GM12874 (cell line): ENCODE measurements around the gene APOL1.

Experiments
- CTCF ChIP-seq: IDR thresholded peaks from 2 replicates; pipeline ENCODE4 v1.5.1; 2011; ENCODE audit warnings: low read depth, mild to moderate bottlenecking, control low read depth, low read length, moderate library complexity; ENCODE audit not compliant: insufficient read depth

Gene APOL1

DNA sequence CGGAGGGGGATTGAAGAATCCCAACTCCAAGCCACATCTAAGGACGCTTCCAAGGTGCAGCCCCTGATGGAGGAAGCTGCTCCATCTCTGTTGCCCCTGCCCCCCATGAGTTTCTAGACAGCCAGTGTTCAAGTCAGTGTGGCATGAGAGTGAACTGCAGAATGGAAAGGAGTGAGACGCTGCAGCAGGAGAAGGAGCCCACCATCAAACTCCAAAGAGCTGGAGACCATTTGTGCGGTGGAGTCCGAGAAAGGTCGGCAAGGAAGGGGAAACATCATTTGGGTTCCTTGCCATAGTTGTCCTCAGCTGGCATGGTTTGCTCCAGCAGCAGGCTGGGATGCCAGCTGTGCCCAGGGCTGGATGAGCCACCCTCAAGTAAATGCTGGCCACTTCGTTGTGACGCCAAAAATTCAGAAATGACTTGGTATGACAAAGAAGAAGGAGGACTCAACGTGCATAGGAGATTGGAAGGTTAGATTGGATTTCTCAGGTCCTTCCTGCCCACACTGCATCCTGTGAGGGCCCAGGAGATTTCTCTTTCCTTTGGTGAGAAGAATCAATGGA is 30.0 kb upstream of the APOL1 start:
- no peak for TF ChIP-seq CTCF

- TF ChIP-seq CTCF: no peak
Observed at GRCh38 chr22:36223504-36223903, 29.4 kb upstream of the APOL1 start.

DNA sequence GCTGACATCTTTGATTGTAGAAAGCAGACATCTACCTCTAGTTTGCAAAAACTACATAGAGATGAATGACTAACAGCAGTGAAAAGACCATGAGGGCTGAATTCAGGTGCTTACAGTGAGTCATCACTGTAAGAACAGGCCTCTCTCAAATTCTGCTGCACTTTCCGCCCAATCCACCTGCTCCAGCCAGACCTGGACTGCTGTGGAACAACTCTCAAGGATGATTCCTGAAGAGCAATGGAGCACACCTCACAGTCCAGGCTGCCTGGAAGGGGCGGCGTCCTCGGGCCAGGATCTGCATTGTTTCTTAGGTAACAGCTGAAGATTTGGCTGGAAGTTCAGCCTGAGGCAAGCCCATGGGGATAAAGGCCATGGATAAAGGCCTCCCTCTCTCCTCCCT is 28.7 kb upstream of the APOL1 start:
- TF ChIP-seq CTCF: no peak

GRCh38 chr22:36225333-36225922 is 27.5 kb upstream of the APOL1 start:
- TF ChIP-seq CTCF: no peak

GRCh38 chr22:36226189-36226588 is 26.7 kb upstream of the APOL1 start:
- TF ChIP-seq CTCF: no peak

GRCh38 chr22:36227396-36227795 is 25.5 kb upstream of the APOL1 start:
- TF ChIP-seq CTCF: no peak

DNA sequence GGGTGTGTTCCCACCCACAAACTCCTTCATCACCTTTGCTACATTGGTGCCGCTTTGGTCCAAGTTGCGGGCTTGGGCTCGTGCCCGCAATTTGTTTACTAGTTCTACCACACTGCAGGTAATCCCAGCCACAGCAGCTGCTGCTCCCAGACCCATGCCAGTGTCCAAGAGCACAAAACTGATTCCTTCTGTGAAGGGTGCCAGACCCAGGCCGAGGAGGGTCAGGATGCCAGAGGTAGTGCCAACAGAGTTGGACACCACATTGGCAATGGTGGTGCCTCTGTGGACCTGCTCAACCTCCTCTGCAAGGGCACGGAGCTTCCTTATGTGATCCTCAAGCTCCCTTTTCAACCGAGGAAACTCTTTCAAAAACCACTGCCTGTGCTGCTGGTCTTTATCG is 25.1 kb upstream of the APOL1 start:
- TF ChIP-seq CTCF: no peak
